Measurements from ENCODE around the gene LYPD3.

The LYPD3 gene

DNA sequence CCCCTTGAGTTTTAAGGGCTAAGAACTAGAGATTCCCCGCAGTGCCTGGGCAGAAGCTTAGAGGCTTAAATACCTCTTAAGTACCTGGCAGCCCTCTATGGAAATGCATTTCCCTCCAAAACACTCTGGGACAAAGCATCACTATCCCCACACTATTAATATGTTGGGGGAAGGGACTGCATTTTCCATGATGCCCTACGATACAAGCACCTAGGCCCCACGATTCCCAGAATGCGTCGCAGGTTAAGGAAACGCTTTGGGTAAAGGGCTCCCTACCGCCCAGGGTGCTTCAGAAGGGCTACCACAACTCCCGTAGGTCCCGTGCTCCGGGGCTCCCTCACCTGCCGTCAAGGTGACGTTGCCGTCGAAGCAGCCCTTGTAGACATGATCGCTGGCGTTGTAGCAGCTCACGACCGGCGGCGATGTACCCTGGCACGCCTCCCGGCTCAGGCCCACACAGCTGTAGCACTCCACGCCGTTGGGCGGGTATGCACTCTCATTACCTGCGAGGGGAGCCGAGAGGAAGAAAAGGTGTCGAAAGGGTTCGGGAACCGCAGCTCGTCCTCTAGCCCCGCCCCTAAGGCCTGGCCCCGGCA lies 2.5 kb downstream of the LYPD3 start:
- in situ Hi-C loops (cut with HindIII; ENCODE audit: low sequenced_read_pairs), result no loop called here

DNA sequence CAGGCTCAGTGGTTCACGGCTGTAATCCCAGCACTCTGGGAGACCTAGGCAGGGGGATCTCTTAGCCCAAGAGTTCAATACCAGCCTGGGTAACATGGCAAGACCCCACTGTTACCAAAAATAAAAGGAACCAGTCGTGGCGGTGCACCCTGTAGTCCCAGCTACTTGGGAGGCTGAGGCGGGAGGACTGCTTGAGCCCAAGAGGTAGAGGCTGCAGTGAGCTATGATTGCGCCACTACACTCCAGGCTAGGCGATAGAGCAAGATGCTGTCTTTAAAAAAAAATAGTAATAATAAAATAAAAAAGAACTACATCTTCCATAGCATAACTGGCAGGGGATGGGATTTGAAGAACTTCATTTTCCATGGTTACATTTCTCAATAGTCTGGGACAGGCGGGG lies 3.0 kb downstream of the LYPD3 start:
- in situ Hi-C loops (cut with HindIII; ENCODE audit: low sequenced_read_pairs), result no loop called here

GRCh38 chr19:43461303-43461702 lies 4.1 kb downstream of the LYPD3 start:
- in situ Hi-C loops (cut with HindIII; ENCODE audit: low sequenced_read_pairs), result no loop called here

DNA sequence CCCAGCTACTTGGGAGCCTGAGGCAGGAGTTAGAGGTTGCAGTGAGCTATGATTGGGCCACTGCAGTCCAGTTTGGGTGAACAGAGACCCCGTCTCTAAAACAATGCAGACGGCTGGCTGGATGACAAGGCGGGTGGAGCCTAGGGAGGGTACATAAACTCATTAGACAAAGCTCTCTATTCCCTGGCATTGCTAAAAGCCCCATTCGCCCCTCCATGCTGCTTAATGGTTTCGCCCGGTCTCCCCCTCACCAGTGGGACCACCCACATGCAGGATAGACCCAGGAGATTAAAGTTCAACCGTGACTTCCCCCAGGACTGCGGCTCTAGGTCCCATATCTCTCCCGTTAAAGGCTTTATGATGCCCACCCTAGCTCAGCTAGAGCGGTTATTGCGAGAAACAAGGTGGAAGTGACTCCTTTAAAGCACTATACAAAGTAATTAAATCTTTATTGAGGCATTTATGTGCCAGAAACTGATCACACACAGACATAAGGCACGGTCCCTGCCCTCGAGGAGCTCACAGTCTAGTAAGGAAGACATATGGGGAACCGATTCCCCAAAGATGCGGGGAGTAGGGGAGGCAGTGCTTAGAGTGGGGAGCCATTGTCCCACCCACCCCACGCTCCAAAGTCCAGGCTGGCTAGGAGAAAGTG lies 4.9 kb downstream of the LYPD3 start:
- in situ Hi-C loops (cut with HindIII; ENCODE audit: low sequenced_read_pairs), result no loop called here

DNA sequence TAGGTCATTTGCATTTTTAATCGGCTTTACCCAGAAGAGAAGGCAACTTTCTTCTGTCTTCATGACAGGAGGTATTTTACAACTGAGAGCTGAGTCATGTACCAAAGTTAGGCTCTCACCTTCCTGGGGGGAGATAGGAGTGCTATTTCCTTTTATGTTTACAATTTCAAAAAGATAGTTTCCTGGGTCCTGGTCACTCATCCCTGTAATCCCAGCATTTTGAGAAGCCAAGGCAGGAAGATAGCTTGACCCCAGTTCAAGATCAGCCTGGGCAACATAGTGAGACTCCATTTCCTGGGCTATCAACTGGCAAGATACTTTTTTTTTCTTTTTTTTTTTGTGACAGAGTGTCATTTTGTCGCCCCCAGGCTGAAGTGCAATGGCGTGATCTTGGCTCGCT lies 7.6 kb downstream of the LYPD3 start:
- in situ Hi-C loops (cut with HindIII; ENCODE audit: low sequenced_read_pairs), result no loop called here

GRCh38 chr19:43455321-43456113 lies 9.9 kb downstream of the LYPD3 start:
- in situ Hi-C loops (cut with HindIII; ENCODE audit: low sequenced_read_pairs), result no loop called here

DNA sequence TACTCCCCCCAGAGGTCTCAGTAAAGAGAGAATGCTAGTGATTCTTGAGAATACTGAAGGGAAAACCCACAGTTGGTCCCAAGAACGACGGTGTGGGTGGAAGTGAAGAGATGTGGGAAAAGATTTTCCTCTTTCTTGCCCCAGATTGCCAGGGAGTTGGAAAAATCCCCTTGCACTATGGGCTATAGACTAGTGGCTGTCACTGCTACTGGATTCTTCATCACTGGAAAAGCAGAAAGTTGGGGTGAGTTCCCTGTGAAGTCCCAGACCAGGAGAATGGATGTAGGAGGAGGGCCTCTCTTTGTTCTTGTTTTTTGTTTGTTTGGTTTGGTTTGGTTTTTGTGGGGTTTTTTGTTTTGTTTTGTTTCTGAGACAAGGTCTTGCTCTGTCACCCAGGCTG lies 11.4 kb downstream of the LYPD3 start:
- in situ Hi-C loops (cut with HindIII; ENCODE audit: low sequenced_read_pairs), result no loop called here

GRCh38 chr19:43452582-43452981 lies 12.8 kb downstream of the LYPD3 start:
- in situ Hi-C loops (cut with HindIII; ENCODE audit: low sequenced_read_pairs), result no loop called here

DNA sequence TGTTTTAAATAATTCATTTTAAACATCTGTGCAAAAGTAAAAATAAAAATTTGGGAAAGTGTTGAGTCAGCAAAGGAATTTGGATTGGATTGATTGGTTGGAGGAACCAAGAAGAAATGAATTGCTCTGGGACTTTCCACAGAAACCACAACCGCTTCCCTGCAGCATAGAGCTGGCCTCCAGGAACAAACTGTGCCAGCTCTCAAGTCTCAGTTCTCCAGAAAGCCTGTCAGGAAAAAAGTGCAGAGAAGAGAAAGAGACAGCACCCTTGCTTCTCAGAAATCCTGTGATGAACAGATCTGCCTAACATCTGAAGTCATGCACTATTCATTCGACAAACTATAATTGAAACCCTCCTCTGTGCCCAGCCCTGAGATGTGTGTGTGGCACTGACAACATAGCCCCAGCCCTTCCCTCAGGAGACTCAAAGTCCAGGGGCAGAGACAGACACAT lies 14.8 kb downstream of the LYPD3 start:
- in situ Hi-C loops (cut with HindIII; ENCODE audit: low sequenced_read_pairs), result no loop called here

- in situ Hi-C loops (cut with HindIII; ENCODE audit: low sequenced_read_pairs), result loop anchor here (25.0 kb wide), 1 partner anchor 90 kb away; the partner anchor contains the start of genes ETHE1 and ZNF575
These were observed 17.8 kb downstream of the LYPD3 start for GRCh38 chr19:43447655-43448054.

- in situ Hi-C loops (cut with HindIII; ENCODE audit: low sequenced_read_pairs), result loop anchor here (25.0 kb wide), 1 partner anchor 90 kb away; the partner anchor contains the start of genes ETHE1 and ZNF575
These were observed 18.5 kb downstream of the LYPD3 start for GRCh38 chr19:43446746-43447489.

DNA sequence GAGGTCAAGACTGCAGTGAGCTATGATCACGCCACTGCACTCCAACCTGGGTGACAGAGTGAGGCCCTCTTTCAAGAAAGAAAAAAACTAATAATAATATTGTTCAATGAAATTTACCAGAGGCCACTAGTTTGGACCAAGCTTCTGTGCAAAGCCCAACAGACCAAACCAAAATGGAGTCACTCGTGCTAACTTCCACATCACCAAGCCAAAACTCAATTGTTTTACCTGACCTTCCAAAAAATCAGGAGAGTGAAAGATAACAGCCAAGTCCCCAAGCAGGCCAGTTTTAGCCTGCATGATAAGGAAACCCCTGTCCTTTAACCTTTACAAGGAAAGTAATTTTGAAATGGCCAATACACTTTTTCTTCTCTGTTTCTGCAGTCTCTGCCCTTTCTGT lies 20.0 kb downstream of the LYPD3 start:
- in situ Hi-C loops (cut with HindIII; ENCODE audit: low sequenced_read_pairs), result loop anchor here (25.0 kb wide), 1 partner anchor 92 kb away; the partner anchor contains the start of genes ETHE1 and ZNF575

DNA sequence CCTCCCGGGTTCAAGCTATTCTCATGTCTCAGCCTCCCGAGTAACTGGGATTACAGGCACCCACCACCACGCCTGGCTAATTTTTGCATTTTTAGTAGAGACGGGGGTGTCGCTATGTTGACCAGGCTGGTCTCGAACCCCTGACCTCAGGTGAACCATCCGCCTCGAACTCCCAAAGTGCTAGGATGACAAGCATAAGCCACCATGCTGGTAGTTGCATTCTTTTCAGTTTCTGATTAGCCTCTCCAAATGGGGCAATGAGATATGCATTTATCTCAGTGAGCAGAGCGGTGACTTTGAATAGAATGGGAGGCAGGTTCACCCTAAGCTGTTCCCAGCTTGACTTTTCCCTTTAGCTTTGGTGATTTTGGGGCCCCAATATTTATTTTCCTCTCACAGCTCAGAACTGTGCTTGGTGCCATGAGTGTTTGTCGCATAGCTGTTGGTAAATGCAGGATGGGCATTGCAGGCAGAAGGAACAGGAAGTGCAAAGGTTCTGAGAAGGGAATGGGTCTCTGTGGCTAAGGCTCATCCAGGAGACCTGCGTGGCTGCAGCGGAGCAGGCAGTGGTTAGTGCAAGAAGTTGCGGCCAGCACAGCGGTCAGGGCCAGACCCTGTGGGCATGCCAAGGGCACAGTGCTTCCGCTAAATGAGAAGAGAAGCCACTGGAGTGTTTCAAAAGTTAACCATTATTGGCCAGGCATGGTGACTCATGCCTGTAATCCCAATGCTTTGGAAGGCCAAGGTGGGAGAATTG lies 20.7 kb downstream of the LYPD3 start:
- in situ Hi-C loops (cut with HindIII; ENCODE audit: low sequenced_read_pairs), result loop anchor here (25.0 kb wide), 1 partner anchor 93 kb away; the partner anchor contains the start of genes ETHE1 and ZNF575

DNA sequence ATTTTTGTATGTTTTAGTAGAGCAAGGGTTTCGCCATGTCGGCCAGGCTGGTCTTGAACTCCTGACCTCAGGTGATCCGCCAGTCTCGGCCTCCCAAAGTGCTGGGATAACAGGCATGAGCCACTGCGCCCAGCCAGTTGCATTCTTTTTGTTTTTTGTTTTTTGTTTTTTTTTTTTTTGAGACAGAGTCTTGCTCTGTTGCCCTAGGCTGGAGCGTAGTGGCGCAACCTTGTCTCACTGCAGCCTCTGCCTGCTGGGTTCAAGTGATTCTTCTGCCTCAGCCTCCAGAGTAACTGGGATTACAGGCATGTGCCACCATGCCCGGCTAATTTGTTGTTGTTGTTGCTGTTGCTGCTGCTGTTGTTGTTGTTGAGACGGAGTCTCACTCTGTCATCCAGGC lies 21.3 kb downstream of the LYPD3 start:
- in situ Hi-C loops (cut with HindIII; ENCODE audit: low sequenced_read_pairs), result loop anchor here (25.0 kb wide), 1 partner anchor 93 kb away; the partner anchor contains the start of genes ETHE1 and ZNF575

DNA sequence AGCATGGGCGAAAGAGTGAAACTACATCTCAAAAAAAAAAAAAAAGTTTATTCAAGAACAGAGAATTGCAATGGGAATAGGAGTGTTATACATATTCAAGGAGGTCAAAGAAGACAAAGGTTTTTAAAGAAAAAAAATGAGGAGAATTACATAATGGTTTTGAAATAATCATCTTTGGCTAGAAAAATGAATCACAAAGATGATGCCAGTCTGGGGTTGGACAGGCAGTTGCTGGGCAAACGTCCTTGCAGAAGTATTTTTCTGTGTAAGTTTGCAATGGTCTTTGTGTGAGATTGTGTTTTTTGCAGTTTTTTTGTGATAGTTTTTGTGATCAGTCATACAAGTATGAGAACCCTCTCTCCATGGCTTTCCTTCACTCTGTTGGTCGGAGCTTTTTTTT lies 23.7 kb downstream of the LYPD3 start:
- in situ Hi-C loops (cut with HindIII; ENCODE audit: low sequenced_read_pairs), result loop anchor here (25.0 kb wide), 1 partner anchor 96 kb away; the partner anchor contains the start of genes ETHE1 and ZNF575

DNA sequence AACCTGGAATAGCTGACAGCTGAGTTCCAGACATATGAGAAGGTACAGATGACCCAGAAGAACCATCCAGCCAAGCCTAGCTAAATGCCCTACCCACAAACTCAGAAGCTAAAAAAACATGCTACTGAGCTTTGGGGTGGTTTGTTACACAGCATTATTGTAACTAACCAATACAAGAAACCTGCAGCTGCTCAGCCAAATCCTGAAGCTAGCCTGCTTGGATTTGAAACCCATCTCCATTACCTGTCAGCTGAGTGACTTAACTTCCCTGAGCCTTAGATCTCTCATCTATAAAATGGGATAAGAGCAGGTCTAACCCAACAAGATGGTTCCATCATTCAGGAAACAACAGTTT lies 25.7 kb downstream of the LYPD3 start:
- in situ Hi-C loops (cut with HindIII; ENCODE audit: low sequenced_read_pairs), result loop anchor here (25.0 kb wide), 1 partner anchor 98 kb away; the partner anchor contains the start of genes ETHE1 and ZNF575

GRCh38 chr19:43439032-43439708 lies 26.2 kb downstream of the LYPD3 start:
- in situ Hi-C loops (cut with HindIII; ENCODE audit: low sequenced_read_pairs), result loop anchor here (25.0 kb wide), 1 partner anchor 98 kb away; the partner anchor contains the start of genes ETHE1 and ZNF575

GRCh38 chr19:43438291-43439031 lies 26.9 kb downstream of the LYPD3 start:
- in situ Hi-C loops (cut with HindIII; ENCODE audit: low sequenced_read_pairs), result loop anchor here (25.0 kb wide), 1 partner anchor 99 kb away; the partner anchor contains the start of genes ETHE1 and ZNF575

All from DLD1 (cell line).